Adrenal gland (tissue), 5 donors: ENCODE measurements around the gene MMADHC.

Experiments used
- CTCF ChIP-seq, 6 experiments: fragments of 450-650 bp in 4 of 6; fragments of 200-600 bp in 2 of 6; sonication (generic) in 1 of 6; IDR thresholded peaks; 1 replicate in 5 of 6; 2 replicates in 1 of 6; pipeline versions ENCODE4 v1.5.1 to v1.8.0; 2016 to 2021; ENCODE audit warnings: antibody characterized with exemption in 6 of 6, mild to moderate bottlenecking in 2 of 6, moderate library complexity in 1 of 6
- POLR2A ChIP-seq, 2 donors: fragments of 450-650 bp; IDR thresholded peaks; one replicate each; pipeline ENCODE4 v1.6.1; 2017; ENCODE audit warnings: antibody characterized with exemption in 2 of 2, mild to moderate bottlenecking in 2 of 2, moderate library complexity in 1 of 2
- donor health status: DM: no; HTN: no; CAD: no.

GRCh38 chr2:149596471-149596870 lies 8.9 kb upstream of the MMADHC start:
- no peak for TF ChIP-seq CTCF (IDR thresholded peaks at IDR 0.05)
- TF ChIP-seq POLR2A (IDR thresholded peaks at IDR 0.05), result no peak
